Gastroesophageal sphincter (tissue), 3 donors: ENCODE data around the gene PARD3.

Experiments
- CTCF ChIP-seq, 4 experiments: fragments of 200-600 bp in 2 of 4; fragments of 450-650 bp in 2 of 4; sonication (generic) in 1 of 4; IDR thresholded peaks; one replicate each; pipeline ENCODE4 v1.5.1; 2017 to 2019; ENCODE audit warnings: antibody characterized with exemption in 4 of 4, mild to moderate bottlenecking in 2 of 4, moderate library complexity in 2 of 4
- EP300 ChIP-seq: sonication (generic); formaldehyde crosslinking; IDR thresholded peaks from one replicate; pipeline ENCODE4 v1.6.1; 2017; ENCODE audit warnings: antibody characterized with exemption, mild to moderate bottlenecking
- POLR2A ChIP-seq, 2 donors: fragments of 450-650 bp; IDR thresholded peaks; one replicate each; pipeline ENCODE4 v1.6.1; 2017; ENCODE audit warnings: antibody characterized with exemption in 2 of 2, mild to moderate bottlenecking in 2 of 2, moderate library complexity in 1 of 2
- POLR2AphosphoS5 ChIP-seq: sonication (generic); formaldehyde crosslinking; IDR thresholded peaks from one replicate; pipeline ENCODE4 v1.6.1; 2017; ENCODE audit warnings: antibody characterized with exemption

- no peak for TF ChIP-seq EP300
- no peak for TF ChIP-seq CTCF (IDR thresholded peaks at IDR 0.05)
- TF ChIP-seq POLR2A (IDR thresholded peaks at IDR 0.05): no peak
- no peak for TF ChIP-seq POLR2AphosphoS5
Measured at GRCh38 chr10:34473174-34474008, 341.7 kb downstream of the PARD3 start.
